DMS114 treated with DMSO at 0.1 percent for 48 hours (cell line): Measurements from ENCODE around the gene EXOC3L1.
A peak's percentile ranks its signal among the peaks of the same experiment; 100 is the strongest.

Experiments used
- DNase-seq: peaks from one replicate; lab custom pipeline; 2025; ENCODE audit not compliant: unreplicated experiment; lab: John Stamatoyannopoulos, UW

The EXOC3L1 gene

DNA sequence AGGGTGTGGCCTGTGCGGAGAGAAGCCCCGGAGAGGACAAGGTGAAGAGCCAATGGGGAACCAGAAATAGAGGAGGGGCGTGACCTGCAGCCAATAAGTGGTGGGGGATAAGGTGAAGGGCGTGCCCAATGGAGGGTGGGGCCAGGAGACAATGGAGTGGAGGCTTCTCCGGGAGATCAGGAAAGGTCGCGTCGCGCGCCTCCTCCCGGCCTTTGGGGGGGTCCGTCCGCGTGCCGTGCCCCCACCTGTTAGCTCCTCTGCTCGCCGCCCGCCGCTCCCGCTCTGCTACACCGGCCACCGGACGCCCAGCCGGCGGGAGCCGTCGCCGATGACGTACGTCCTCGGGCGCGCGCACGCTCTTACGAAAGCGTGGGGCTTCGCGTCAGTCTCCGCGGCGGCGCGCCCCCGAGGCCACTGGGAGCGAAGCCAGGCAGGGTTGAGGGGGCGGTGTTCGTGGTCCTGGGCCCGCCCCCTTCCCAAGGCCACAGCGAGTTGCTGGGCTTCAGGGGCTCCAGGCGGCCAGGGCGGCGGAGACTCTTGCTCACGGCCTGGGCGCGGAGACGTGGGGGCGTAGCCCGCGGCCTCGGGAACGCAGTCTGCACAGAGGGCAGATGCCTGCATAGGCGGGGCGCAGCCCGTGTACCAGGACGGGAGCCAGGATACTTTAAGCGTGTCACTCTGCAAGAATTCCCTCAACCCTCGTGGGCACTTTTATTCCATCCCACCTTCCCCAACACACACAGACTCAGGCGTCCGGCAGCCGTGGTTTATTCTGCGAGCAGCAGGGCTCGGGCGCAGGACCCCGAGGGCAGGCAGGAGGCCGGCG, 6.1 kb downstream of the EXOC3L1 start, which contains the start of gene MATCAP1:
Gene MATCAP1 (minus strand): TSS at position 337 of the 826 bp plus-strand sequence. CDS start 3,353 bp downstream, outside the sequence.
- DNase-seq, result peak; percentile 99

DNA sequence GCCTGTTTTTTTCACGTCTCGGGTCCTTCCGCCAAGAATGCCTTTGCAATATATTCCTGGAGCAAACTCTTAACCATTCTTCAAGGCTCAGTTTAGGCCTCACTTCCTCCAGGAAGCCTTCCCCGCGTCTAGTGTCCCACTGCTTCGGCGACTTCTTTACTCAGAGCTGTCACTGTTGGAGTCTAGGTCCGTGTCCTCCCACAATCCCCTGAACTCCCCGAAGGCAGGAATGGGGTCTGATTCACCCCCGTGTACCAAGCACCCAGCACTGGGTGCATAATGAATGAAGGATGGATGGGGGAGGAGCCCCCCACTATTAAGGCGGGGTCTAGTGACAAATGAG, 6.7 kb downstream of the EXOC3L1 start:
- no peak for DNase-seq

DNA sequence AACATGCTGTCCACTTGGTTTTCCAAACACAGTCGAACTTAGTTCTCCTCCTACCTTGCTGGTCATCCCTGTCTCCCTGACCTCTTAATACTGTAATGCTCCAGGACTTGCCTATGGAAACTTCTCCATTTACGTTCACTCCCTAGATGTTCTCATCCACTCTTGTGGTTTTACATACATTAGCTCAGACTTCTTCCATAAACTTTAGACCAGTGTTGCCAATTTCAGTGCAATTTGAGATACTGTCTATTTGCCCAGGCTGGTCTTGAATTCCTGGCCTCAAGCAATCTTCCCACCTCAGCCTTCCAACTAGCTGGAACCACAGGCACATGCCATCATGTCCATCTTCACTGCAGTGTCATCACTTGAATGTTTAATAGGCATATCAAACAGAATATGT, 7.6 kb downstream of the EXOC3L1 start:
- DNase-seq, result no peak

DNA sequence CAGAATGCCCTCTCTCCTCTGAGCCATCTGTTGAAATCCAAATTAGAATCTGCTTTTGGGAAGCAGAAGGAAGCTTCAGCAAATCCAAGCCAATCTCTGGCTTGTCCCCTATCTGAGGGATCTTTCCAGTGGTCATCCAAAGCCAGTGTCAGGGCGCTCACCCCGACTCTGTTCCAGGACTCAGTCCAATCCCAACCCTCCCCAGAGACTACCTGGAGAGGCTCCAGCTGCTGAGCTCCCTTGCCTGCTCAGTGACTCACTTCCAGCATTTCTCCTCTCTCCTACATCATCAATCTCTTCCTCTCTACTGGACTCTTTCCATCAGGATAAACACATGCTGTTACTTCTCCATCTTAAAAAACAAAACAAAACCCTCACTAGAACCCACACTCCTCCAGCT, 8.6 kb downstream of the EXOC3L1 start:
- no peak for DNase-seq

DNA sequence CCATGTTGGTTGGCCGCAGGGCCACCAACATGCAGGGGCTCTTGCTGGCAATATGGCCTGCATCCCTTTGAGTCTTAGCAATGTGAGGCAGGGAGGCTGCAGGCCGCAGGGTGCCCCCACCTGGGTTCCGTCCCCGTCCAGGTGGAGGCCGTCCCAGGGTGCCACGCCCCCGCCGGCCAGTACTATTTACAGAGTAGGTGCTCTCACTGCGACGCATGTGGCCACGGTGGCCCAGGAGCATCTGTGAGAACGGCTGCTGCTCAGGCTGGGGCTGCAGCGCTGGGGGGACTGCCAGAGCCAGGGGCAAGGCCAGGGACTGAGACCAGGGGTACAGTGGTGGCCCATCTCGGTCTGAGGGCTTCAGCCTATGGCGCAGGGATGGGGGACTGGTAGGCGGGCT, 9.8 kb downstream of the EXOC3L1 start:
- no peak for DNase-seq

DNA sequence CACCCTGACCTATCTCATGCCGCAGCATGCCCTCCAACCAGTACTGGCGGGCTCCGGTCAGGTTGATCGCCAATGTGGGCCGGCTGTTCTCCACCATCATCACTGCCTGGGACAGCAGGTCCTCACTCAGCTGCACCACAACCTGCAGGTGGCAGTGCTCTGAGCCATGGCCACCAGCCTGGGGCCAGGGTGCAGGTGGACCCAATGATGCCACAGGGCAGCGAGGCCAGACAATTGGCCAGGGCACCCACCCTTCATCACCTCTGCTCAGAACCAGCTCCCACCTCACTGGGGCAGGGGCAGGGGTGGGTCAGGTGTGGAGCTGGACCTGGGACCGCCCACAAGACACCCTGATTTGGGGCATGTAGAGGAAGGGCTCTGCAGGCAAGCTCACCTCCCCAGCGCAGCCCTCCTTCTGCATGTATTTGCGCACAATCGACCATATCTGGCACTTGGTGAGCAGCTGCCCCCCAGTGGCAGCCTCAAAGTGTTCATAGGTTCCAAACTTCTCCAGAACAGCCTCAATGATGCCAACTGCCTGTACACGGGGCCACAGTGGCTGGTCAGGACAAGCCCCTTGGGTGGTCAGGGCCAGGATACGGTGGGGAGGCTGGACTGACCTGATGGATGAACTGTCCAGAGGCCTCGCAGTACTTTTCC, 10.4 kb downstream of the EXOC3L1 start:
- peak; percentile 45 for DNase-seq

DNA sequence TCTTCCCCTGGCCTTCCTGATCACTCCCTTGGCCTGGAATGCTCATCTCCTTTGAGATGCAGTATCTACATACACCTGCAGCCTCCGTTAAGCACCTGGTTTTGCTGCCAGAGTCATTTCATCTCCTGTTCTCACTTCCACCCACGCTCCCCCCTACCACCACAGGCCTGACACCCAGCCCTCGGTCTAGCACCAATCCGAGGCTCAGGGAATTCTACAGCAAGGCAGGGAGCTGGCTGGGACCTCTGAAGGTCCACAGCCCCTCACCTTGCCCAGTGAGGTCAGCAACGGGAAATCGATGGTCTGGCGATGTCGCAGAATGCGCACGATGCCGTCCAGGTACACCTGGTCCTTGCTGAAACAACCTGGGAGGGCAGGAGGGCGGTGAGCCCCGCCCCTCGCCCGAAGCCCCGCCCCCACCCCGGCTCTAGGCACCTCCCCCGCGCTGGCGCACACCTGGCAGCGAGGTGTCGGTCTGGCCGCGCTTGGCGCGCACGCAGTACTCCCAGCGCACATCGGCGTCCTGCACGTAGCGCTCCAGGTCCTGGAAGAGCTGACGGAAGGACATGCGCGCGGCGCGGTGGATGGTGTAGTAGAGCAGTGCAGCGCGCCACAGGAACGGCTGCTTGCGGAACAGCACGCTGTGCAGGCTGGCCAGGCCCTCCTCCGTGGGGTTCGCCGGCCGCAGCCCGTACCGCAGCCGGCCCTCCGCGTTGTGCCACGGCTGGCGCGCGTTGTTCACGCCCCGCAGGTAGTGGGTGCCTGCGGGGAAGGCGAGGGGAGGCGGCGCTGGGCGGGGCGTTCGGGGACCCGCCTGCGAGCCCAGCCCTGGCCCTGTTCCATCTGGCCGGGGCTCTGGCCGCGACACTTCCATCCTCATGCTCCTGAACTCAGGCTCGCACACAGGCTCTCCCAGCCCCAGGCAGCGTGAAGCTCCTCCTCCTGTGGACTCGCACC, 11.9 kb downstream of the EXOC3L1 start:
- DNase-seq, result no peak

DNA sequence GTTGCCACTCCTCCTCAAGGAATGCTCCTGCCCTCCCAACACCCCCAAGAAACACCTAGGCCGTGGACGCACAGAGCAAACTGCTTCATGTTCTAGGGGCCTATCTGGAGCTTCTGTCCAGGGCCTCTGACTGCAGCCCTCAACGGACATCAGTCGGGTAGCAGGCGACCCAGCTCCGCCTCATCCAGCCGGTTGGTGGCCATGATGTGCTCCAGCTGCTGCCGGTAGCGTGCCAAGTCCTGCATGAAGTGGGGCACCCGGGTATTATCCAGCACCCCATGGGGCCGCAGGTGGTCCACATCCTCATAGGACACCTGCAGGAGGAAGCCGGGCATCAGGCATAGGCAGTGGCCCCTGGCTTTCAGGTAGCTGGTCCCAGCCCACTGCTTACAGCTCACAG, 13.3 kb downstream of the EXOC3L1 start:
- DNase-seq, result no peak

DNA sequence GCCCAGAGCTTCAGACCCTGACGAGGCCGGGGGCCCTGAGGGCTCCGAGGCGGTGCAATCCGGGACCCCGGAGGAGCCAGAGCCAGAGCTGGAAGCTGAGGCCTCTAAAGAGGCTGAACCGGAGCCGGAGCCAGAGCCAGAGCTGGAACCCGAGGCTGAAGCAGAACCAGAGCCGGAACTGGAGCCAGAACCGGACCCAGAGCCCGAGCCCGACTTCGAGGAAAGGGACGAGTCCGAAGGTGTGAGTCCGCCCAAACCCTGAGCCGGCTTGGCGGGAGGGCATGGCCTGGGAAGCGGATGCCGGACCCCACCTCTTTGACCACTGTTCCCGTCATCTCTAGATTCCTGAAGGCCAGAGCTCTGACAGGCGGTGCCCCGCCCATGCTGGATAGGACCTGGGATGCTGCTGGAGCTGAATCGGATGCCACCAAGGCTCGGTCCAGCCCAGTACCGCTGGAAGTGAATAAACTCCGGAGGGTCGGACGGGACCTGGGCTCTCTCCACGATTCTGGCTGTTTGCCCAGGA, 15.2 kb downstream of the EXOC3L1 start:
- no peak for DNase-seq

DNA sequence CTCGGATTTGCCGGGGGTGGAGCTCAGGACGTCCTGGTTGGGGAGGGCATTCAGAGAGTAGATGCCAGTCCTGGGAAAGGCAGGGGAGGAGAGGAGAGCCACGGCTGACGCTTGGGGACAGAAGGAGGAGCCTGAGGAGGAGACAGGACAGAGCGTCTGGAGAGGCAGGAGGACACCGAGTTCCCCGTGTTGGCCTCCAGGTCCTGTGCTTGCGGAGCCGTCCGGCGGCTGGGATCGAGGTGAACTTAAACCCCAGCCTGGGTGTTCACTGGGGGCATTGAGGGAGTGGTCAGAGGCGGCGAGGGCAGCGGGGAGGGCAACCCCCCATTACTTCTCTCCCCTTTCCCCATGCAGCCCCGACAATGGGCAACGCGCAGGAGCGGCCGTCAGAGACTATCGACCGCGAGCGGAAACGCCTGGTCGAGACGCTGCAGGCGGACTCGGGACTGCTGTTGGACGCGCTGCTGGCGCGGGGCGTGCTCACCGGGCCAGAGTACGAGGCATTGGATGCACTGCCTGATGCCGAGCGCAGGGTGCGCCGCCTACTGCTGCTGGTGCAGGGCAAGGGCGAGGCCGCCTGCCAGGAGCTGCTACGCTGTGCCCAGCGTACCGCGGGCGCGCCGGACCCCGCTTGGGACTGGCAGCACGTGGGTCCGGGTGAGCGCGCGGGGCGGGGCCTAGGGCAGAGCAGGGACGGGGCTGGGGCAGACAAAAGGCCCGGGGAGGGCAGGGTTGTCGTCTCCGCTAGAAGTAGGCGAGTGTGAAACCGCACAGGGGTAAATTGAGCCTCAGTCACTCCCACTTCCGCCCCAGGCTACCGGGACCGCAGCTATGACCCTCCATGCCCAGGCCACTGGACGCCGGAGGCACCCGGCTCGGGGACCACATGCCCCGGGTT, 15.9 kb downstream of the EXOC3L1 start:
- peak; percentile 73 for DNase-seq

DNA sequence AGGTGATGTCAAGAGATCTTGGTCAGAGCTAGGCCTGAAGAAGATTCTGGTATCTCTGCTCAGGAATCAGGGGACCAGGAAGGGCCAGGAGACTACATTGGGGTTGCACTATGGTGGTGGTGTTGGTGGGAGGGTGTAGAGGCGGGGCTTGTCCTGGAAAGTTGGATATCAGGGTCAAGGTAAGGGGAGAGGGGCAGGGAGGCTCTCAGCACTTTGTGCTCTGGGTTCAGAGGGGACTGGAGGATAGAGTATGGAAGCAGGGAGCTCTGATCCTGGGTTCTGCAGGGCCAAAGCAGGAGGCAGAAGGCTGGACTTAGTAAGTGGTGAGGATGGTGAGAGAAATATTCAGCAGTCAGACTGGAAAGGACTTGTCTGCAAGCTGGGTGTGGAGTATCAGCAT, 16.6 kb downstream of the EXOC3L1 start:
- no peak for DNase-seq

DNA sequence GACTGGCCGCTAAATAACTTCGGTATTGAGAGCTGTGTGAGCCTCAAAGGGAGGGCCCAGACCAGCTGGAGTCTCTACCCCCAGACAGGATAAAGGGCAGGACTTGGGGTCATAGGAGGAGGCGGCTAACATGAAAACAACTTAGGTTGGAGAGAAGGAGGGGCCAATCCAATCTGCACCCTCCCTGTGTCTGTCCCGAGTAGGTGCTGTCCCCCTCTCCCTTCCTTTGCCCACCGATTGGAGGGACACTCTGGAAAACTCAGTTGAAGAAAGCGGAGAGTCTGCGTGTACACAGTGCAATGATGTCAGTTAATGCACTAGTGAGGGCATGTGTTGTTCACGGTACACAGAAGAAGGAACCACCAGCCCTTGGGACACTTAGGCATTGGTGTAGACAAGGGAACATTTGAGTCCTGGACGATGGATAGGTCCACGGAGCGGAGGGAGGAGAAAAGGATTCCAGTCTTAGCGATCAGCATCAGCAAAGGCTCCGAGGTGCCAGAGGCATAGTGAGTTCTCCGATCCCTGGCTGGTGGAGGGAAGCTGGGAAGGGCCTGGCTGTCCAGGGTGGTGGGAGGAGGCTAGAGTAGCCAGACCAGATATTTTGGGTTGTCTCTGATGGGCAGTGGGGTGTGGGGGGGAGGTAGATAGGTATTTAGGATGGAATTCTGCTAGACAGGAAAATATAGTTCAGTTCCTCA, 18.8 kb downstream of the EXOC3L1 start:
- no peak for DNase-seq

DNA sequence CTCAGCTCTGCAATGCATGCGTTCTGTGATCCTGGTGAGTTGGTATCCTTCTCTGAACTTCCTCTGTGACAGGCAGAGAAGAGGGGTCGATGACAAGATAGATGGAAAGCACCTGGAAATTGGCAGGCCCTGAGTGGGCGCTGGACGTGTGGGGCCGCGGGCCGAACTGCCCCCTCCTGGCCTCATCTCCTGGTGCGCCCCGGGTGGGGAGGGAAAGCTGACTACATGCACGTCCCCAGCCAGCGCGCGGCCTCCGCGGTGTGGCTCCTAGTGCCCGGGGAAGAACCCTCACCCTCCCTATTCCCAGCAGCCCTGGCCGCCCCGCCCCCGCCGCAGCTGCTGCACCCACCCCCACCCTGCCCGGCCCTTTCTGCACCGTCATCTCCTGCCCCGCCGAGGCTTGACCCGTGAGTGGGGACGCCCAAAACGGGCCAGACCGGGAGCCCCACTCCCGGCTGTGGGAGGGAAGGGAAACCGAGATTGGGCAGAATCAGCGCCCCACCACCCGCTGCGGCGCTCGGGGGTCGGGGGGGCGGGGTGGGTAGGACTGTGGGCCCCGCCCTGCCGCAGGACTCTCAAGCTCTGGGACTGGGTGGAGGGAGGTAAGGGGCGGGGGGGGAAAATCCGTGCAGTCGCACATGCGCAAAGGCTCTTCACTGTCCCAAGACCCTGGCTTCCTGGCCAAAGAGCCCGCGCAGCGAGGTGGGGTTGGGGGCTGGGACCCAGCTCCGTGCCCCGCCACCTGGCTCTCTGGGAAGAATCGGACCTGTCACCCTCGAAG, 19.6 kb downstream of the EXOC3L1 start, which contains the start of gene NOL3:
Gene NOL3 (plus strand): TSS at position 371 of the 781 bp plus-strand sequence.
- peak; percentile 73 for DNase-seq

DNA sequence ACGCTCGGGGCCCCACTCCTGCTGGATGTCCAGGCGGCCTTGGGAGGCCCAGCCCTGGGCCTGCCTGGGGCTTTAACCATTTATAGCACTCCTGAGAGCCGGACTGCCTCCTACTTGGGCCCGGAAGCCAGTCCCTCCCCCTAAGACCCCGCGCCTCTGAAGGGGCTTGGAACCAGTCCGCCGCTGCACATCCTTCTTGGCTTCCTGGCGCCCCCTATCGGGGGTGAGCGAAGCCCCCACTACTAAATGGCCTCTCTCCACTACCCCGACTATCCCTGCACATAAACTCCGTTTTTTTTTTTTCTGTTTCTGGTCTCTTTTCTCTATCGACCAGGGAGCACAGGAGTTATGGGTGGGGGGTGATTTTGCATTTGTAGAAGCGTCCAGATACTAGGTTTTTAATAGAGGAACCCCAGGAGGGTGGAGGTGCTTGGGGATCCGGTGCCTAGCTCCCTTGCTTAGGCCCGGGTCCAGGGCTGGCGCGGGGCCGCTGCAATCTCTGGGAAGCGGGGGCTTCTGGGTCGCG, 20.2 kb downstream of the EXOC3L1 start:
- DNase-seq, result no peak

DNA sequence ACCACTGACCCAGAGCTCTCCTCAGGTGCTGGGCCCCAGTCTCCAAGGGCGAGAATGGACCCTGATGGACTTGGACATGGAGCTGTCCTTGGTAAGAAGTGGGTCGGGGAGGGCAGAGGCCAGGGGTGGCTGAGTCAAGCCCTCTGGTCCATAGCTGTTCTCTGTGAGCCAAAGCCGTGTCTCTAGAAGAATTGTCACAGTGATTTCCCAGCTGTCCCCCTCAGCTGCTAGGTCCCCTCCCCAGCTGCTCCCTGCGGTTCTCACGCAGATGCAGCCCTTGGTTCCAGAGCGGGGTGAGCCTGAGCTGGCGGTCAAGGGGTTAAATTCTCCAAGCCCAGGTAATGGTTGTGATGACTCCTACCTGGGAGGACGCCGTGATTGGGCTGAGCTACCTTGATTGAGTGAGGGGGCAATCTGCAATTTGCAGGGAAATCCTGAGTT, 20.9 kb downstream of the EXOC3L1 start:
- no peak for DNase-seq

DNA sequence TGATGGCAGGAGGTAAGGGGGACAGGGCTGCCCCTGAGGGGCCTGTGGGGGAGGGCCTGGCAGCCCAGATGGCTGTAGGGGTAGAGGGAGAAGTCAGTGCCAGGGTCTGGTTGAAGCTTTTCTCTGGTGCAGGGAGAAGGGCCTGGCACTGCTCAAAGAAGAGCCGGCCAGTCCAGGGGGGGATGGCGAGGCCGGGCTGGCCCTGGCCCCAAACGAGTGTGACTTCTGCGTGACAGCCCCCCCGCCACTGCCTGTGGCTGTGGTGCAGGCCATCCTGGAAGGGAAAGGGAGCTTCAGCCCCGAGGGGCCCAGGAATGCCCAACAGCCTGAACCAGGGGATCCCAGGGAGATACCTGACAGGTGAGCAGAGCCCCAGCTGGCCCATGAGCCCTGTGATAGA, 22.3 kb downstream of the EXOC3L1 start:
- no peak for DNase-seq

DNA sequence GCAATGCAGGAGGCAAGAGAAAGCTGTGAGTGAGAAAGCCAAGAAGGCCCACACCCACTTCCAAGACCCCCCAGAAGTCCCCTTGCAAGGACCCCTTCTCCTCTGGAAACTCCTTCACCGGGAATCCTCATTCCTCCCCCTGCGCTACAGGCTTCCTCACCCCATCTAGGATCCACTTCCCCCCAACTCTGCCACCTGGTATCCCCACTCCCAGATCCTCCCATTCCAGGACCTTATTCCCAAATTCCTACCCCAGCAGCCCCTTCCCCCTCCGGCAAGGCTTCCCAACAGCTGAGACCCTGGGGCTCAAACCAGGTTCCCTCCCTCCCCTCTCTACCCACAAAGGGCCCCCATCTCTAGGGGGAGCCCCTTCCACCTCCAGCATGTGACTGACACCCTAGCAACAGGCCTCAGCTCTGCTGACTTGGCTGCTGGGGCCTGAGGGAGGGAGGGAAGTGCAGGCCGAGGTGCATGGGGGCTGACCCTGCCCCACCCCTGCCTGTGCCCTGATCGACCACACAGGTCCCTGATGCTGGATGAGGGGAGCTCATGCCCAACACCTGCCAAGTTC, 23.3 kb downstream of the EXOC3L1 start:
- DNase-seq, result no peak

DNA sequence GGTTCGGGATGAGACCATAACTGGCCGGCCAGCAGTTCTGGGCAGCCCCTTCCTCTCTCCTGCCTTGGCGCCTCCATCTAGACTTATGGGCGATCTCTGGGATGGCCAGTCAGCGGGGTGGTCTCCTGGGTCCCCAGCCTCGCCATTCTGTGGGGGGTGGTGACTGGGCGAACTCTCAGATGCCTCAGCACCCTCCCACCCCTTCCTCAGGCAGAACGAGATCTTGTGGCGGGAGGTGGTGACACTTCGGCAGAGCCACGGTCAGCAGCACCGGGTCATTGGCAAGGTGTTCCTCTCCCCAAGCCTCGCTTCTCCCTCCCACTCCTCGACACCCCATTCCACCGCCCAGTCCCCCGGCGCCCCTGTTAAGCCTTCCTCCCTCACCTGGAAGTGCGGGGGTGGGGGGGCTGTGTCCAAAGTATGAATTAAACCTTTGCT, 23.8 kb downstream of the EXOC3L1 start:
- no peak for DNase-seq
